Mesenchymal stem cell (in vitro differentiated cells and primary cell): ENCODE data around the gene ARL17B.
"Not testable (repeated sequence)": the region's sequence is repeated elsewhere in the genome, so short reads cannot be mapped to it uniquely, and the experiment has no call there.

Experiments used
- DNase-seq: peaks from one replicate; pipeline ENCODE4 v3.0.0-alpha.2; 2013
- H2AFZ ChIP-seq: one replicate; pipeline ENCODE4 v1.6.1; 2013; ENCODE audit warnings: low read depth, mild to moderate bottlenecking, control low read depth, inconsistent platforms, low read length, moderate library complexity
- H2AK5ac ChIP-seq: 2 replicates; pipeline ENCODE4 v1.6.1; 2013; ENCODE audit warnings: low read length, moderate library complexity, mild to moderate bottlenecking, inconsistent platforms; ENCODE audit not compliant: severe bottlenecking
- H2BK120ac ChIP-seq: one replicate; pipeline ENCODE4 v1.6.1; 2013; ENCODE audit warnings: low read depth, mild to moderate bottlenecking, inconsistent platforms, low read length, moderate library complexity
- H2BK12ac ChIP-seq, 2 experiments: one replicate each; pipeline ENCODE4 v1.6.1; 2013; ENCODE audit warnings: inconsistent platforms in 2 of 2, low read length in 2 of 2, mild to moderate bottlenecking in 2 of 2, moderate library complexity in 2 of 2, control low read depth in 1 of 2
- H2BK15ac ChIP-seq: one replicate; pipeline ENCODE4 v1.6.1; 2013; ENCODE audit warnings: mild to moderate bottlenecking, low read depth, inconsistent platforms; ENCODE audit not compliant: poor library complexity, severe bottlenecking
- H2BK5ac ChIP-seq: 2 replicates; pipeline ENCODE4 v1.6.1; 2013; ENCODE audit warnings: low read depth, mild to moderate bottlenecking, low read length, control low read depth, inconsistent platforms; ENCODE audit not compliant: poor library complexity, severe bottlenecking
- H3K14ac ChIP-seq, 2 experiments: one replicate each; pipeline ENCODE4 v1.6.1; 2013; ENCODE audit warnings: inconsistent platforms in 2 of 2, low read length in 2 of 2, control low read depth in 1 of 2, mild to moderate bottlenecking in 1 of 2, moderate library complexity in 1 of 2
- H3K18ac ChIP-seq, 2 experiments: one replicate each; pipeline ENCODE4 v1.6.1; 2013; ENCODE audit warnings: inconsistent platforms in 2 of 2, low read length in 2 of 2, control low read depth in 1 of 2, low read depth in 1 of 2, mild to moderate bottlenecking in 1 of 2
- H3K23ac ChIP-seq, 2 experiments: one replicate each; pipeline ENCODE4 v1.6.1; 2013; ENCODE audit warnings: inconsistent platforms in 2 of 2, low read length in 2 of 2, mild to moderate bottlenecking in 2 of 2, moderate library complexity in 2 of 2, control low read depth in 1 of 2
- H3K27ac ChIP-seq: 2 replicates; pipeline ENCODE4 v1.5.1; 2013; ENCODE audit warnings: mild to moderate bottlenecking, moderate library complexity, low read length, control low read depth, inconsistent platforms; ENCODE audit not compliant: poor library complexity, severe bottlenecking
- H3K27me3 ChIP-seq, 2 experiments: 2 replicates each; pipeline versions ENCODE4 v1.6.1 to v1.7.0; 2013; ENCODE audit warnings: low read length in 2 of 2, mild to moderate bottlenecking in 2 of 2, moderate library complexity in 2 of 2, control low read depth in 1 of 2, inconsistent platforms in 1 of 2; ENCODE audit not compliant: control insufficient read depth in 1 of 2, insufficient read depth in 1 of 2
- H3K36me3 ChIP-seq, 2 experiments: 2 replicates each; pipeline versions ENCODE4 v1.6.1 to v1.7.0; 2013; ENCODE audit warnings: low read length in 2 of 2, control low read depth in 1 of 2, inconsistent platforms in 1 of 2, low read depth in 1 of 2, mild to moderate bottlenecking in 1 of 2; ENCODE audit not compliant: insufficient read depth in 2 of 2, control insufficient read depth in 1 of 2
- H3K4ac ChIP-seq, 2 experiments: one replicate each; pipeline ENCODE4 v1.6.1; 2013; ENCODE audit warnings: inconsistent platforms in 2 of 2, low read length in 2 of 2, mild to moderate bottlenecking in 2 of 2, moderate library complexity in 2 of 2, control low read depth in 1 of 2, low read depth in 1 of 2
- H3K4me1 ChIP-seq: 2 replicates; pipeline ENCODE4 v1.6.1; 2013; ENCODE audit warnings: low read depth, low read length, control low read depth; ENCODE audit not compliant: control insufficient read depth, insufficient read depth
- H3K4me2 ChIP-seq: 2 replicates; pipeline ENCODE4 v1.6.1; 2013; ENCODE audit warnings: low read length, mild to moderate bottlenecking, inconsistent platforms; ENCODE audit not compliant: poor library complexity, severe bottlenecking
- H3K4me3 ChIP-seq, 2 experiments: 2 replicates each; pipeline versions ENCODE4 v1.5.1 to v1.7.0; 2013; ENCODE audit warnings: low read length in 2 of 2, mild to moderate bottlenecking in 2 of 2, control low read depth in 1 of 2, low read depth in 1 of 2; ENCODE audit not compliant: insufficient read depth in 1 of 2
- H3K79me1 ChIP-seq: replicated peaks from 2 replicates; pipeline ENCODE4 v1.6.1; 2013; ENCODE audit warnings: mild to moderate bottlenecking, control low read depth, low read length, inconsistent platforms; ENCODE audit not compliant: poor library complexity, severe bottlenecking
- H3K9ac ChIP-seq: 2 replicates; pipeline ENCODE4 v1.7.0; 2013; ENCODE audit warnings: mild to moderate bottlenecking, low read length, moderate library complexity
- H3K9me3 ChIP-seq: 2 replicates; pipeline ENCODE4 v1.7.0; 2013; ENCODE audit warnings: mild to moderate bottlenecking, low read length; ENCODE audit not compliant: control insufficient read depth
- H4K8ac ChIP-seq: one replicate; pipeline ENCODE4 v1.6.1; 2013; ENCODE audit warnings: inconsistent platforms, mild to moderate bottlenecking, low read length, moderate library complexity
- H4K91ac ChIP-seq: one replicate; pipeline ENCODE4 v1.6.1; 2013; ENCODE audit warnings: mild to moderate bottlenecking, low read length, inconsistent platforms
- WGBS: methylation state at CpG from one replicate; pipeline ENCODE4 v1.1.7; 2013; ENCODE audit warnings: mixed read lengths; 5-methylcytosine and 5-hydroxymethylcytosine counted together

ARL17B gene

GRCh38 chr17:46262271-46262670, 99.3 kb downstream of the ARL17B start:
- Histone ChIP-seq H2BK12ac (peak overlapping the region in 1 of 2 experiments; percentile 17), H3K14ac (no peak overlapping the region), H3K4me3 (no peak overlapping the region), H3K18ac (no peak overlapping the region), H3K9me3 (no peaks in the 10 kb centered on the region), H3K23ac (no peak overlapping the region), H3K9ac (no peak overlapping the region), H2AK5ac (no peak overlapping the region), H3K36me3 (no peaks in the 10 kb centered on the region), H3K4me1 (peaks cover 23% of the 10 kb centered on the region), H4K8ac (no peak overlapping the region), H3K27me3 (peaks cover 0 to under 1% of the 10 kb centered on the region in 2 experiments), H3K4ac (no peak overlapping the region), H3K4me2 (no peak overlapping the region), H2AFZ (no peak overlapping the region), H3K27ac (no peak overlapping the region), H4K91ac (no peak overlapping the region), H2BK120ac (no peak overlapping the region), H2BK5ac (no peak overlapping the region), H3K79me1 (no peaks in the 10 kb centered on the region), H2BK15ac (no peak overlapping the region)
- DNase-seq: peak; percentile 17
- WGBS: 74% methylated on average over 4 of the region's 8 CpGs

DNA sequence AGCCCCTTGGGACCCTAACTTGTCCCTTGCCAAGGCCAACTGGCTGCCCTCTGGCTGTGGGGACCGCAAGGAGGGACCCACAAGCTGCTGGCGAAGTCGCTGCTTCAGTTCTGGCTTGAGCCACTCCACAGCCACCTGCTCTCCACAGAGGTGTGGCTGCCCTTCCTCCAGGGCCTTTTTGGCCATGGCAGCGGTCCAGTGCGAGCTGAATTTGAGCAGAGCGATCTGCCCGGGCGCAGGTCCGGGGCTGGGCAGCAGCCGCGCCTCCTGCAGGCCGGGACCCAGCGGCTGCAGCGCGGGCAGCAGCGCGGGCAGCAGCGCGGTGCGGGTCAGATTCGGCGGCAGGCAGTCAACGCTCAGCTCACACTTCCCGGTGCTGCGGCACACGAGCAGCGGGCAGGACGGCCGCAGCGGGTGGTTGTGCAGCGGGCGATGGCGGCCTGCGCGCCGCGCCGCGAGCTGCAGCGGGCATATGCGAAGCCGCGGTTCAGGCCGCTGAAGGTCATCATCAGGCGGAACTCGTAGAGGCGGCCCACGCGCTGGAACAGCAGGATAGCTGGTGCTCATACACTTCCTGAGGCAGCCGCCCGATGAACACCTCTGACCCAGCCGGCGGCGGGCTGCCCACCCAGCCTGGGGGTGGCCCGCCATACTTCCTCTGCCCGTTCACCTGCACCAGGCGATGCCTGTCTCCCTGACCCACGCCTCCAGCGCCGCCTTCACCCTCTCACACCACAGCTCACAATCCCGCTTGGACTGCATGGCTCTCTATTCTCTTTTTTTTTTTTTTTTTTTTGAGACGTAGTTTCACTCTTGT, 101.5 kb downstream of the ARL17B start:
- peak overlapping the region in 1 of 2 experiments; percentile 83 for H2BK12ac ChIP-seq
- H3K27me3 ChIP-seq, H3K9me3 ChIP-seq, H3K79me1 ChIP-seq, H2AK5ac ChIP-seq, H3K27ac ChIP-seq, H2BK120ac ChIP-seq, H3K36me3 ChIP-seq, H2BK15ac ChIP-seq, H4K91ac ChIP-seq, H3K9ac ChIP-seq, H3K4ac ChIP-seq, H2BK5ac ChIP-seq: not testable (repeated sequence)
- H3K4me1 ChIP-seq: peaks cover 10% of the 10 kb centered on the region
- peak overlapping the region in 1 of 2 experiments; percentile 64 for H3K23ac ChIP-seq
- H2AFZ ChIP-seq: peak overlapping the region; percentile 39
- WGBS: 37% methylated on average over 30 of the region's 62 CpGs
- H3K18ac ChIP-seq: peak overlapping the region in 1 of 2 experiments; percentile 74
- peak overlapping the region; percentile 51 to 55 for H3K4me3 ChIP-seq
- peak overlapping the region; percentile 89 for H3K4me2 ChIP-seq
- peak overlapping the region; percentile 67 for H4K8ac ChIP-seq
- H3K14ac ChIP-seq: peak overlapping the region in 1 of 2 experiments; percentile 92
- DNase-seq: peak; percentile 26

DNA sequence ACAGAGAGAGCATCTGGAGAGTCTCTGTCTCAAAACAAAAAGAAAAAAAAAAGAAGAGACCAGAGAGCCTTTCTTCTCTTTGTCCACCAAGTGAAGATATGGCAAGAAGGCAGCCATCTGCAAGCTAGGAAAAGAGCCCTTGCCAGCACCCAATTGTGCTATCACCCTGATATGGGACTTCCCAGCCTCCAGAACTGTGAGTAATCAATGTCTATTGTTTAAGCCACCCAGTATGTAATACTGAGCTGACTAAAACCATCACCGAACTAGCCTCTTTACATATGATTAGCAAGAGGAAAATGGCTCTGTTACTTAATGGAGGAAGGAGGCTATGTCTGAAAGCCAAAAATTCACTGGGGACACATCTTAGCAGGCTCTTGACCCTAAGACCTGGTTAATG, 105.2 kb downstream of the ARL17B start:
- not testable (repeated sequence) for H3K18ac ChIP-seq, H3K9me3 ChIP-seq, H3K27me3 ChIP-seq, DNase-seq, H3K79me1 ChIP-seq, H3K36me3 ChIP-seq, H4K91ac ChIP-seq, H2BK5ac ChIP-seq, H3K4me1 ChIP-seq, H3K9ac ChIP-seq, H2BK120ac ChIP-seq, H3K14ac ChIP-seq, H3K4me3 ChIP-seq, H2BK15ac ChIP-seq, H3K23ac ChIP-seq, H2AFZ ChIP-seq, H3K4ac ChIP-seq, H4K8ac ChIP-seq, H3K4me2 ChIP-seq, H2AK5ac ChIP-seq, H3K27ac ChIP-seq, H2BK12ac ChIP-seq
- no CpG with 5 or more reads among the region's 1 CpG for WGBS

- not testable (repeated sequence) for H3K9me3 ChIP-seq, H3K4me1 ChIP-seq, H4K8ac ChIP-seq, H4K91ac ChIP-seq, H3K36me3 ChIP-seq, DNase-seq, H3K79me1 ChIP-seq, H2BK120ac ChIP-seq, H3K4ac ChIP-seq, H2BK12ac ChIP-seq, H3K4me2 ChIP-seq, H3K18ac ChIP-seq, H2BK5ac ChIP-seq, H2AFZ ChIP-seq, H3K14ac ChIP-seq, H3K27me3 ChIP-seq, H3K9ac ChIP-seq, H3K27ac ChIP-seq, H2AK5ac ChIP-seq, H3K23ac ChIP-seq, H3K4me3 ChIP-seq, H2BK15ac ChIP-seq
- 94% methylated on average over 4 of the region's 6 CpGs for WGBS
Observed at GRCh38 chr17:46254215-46254614, 107.4 kb downstream of the ARL17B start.
